GM21381 (cell line): ENCODE data around the gene SLC12A3.
A peak's percentile ranks its signal among the peaks of the same experiment; 100 is the strongest.

ENCODE experiments used
- ATAC-seq: cut with Tn5 transposase; IDR thresholded peaks from one replicate; pipeline ENCODE4 v1.9.1; 2021; ENCODE audit warnings: mild to moderate bottlenecking, moderate library complexity; ENCODE audit not compliant: unreplicated experiment

The SLC12A3 gene

DNA sequence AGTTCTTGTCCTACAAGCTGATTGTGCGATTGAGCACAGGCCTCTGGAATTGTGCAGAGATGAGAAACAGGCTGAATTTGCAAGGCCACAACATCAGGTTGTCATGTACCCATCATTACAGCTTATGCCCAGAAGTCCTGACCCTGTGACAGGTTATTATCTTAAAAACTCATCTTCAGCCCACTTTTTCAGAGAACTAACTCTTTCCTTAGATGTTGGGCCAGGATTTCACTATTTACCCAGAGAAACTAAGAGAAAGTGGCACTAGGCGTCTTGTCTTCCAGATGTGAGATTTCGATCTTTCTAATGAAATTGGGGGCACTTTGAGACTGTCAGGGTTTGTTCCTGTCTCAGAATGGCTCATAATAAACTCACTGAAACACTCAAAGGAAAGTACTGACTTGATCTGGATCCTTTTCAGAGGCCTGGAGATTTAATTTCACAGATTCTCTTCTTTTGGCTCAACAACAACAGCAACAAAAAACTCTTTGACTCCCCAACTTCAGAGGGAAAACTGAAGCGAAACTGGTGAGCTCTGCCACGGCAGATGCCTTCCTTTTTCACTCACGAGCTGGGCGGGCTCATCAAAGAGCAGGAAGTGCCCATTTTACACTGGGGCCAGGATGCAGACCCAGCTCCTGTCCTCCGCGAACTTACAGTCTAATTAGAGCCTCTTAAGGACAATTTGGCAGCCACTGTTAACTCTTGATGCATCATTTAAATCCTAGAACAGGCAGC, 17.7 kb upstream of the SLC12A3 start:
- no peak for ATAC-seq

DNA sequence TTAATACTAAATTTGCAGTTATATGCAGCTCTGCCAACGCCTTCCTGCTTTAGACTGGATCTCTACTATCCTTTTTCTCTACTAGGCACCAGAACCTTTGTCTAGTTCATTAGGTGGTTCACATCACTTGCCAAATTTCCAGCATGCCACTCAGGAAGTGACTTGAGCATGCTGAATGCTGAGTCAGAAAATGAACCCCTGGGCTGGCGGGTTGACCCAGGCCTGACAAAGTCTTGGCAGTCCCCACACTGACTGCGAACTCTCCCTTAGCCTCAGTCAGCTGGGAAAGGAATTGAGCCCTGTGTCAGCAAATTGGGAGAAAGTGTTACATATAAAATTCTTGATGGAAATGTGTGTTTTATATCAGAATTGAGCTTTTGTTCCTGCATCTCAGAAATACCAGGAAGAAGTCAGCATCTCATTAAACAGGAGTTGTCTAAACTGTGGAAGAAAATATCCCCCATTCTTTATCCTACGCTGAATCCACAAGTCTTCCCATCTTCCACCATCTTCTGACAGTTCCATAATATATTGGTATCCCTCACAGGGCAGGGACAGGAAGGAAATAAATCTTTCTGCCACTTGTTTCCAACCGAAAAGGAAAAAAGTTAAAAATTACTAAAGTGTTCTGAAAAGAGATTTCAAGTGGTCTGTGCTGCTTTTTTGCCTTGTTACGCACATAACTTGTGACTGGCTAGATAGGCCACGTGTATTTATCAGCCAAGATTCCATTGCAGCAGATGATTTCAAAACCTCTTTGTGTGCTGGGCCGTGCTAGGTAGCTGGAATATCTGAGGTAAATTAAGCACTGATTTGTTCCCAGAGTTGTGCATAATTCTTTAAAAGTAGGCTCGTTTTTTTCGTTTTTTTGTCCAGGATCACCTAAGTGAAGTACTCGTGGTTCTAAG, 16.7 kb upstream of the SLC12A3 start:
- ATAC-seq, result no peak

DNA sequence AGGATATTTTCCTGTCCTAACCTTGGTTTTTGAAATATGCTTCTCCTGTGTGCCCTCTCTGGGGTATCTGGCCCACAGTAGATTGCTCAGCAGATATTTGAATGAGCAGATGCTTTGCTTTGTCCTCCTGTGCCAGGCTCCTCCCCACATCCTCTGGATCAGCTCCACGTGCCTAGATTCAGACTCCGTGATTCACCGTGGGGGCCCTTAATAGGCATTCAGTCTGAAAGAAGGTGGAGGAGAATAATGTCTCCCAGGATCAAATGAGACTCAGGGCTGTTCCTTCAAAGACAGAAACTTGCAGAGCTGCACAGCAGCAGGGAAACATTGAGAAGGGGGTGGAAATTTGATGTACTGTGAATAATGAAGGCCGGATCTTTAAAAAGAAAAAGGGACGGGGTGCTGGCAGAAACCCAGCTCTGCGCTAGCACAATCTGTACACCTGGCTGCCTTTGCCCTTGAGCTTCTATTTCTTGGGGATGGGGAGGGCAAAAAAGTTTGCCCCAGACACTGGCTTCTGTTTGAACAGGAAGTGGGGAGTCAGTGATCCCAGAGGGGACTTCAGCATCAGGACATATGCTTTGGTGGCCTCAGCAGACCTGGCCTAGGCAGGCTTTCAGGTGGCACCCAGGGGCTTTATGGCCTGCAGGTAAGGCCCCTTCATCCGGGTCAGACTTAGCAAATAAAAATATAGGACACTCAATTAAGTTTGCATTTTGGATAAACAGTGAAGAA, 15.9 kb upstream of the SLC12A3 start:
- ATAC-seq, result no peak

DNA sequence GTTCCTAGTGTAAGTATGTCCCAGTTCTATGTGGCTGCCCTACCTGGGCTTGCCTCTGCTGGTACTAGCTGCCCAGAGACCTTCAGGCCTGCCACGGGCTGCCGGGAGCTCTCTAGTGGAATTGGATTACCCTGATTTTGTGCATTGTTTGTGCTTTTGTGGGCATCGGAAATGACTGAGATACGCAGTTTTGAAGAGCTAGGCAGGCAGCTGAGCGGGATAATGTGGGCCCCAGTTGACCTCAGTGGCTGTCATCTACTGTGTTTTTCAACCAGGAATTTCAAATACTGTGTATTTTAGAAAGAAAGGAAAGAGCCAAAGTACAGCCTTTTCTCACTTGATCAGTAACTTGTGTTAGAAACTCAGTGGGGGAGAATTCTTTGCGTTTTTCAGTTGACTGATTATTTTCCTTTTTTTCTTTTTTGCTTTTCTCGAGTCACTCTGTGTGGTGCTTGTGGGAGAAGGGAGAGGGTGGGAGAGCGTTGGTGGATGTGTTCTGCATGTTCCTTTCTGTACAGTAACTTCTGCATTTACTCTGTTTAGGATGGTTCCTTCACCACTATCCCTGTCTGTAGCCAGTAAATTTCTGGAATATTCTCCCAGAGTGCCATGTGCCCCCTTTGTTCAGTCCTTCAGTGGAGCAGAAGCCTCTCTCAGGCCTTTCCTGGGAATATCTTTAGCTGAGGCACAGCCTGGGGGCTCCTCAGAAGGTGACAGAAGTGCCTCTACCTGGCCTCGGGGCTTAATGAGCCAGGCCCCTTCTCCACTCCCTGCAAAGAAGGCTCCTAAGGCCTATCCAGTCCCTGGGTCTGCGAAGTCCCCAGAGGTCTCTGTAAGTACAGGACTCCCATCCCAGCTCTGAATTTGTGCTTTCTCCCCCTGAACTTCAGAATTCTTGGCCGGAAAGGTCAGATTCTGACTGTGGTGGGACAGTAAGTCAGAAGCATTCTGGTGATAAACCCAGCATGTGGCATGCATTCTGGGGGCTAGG, 15.0 kb upstream of the SLC12A3 start:
- no peak for ATAC-seq

DNA sequence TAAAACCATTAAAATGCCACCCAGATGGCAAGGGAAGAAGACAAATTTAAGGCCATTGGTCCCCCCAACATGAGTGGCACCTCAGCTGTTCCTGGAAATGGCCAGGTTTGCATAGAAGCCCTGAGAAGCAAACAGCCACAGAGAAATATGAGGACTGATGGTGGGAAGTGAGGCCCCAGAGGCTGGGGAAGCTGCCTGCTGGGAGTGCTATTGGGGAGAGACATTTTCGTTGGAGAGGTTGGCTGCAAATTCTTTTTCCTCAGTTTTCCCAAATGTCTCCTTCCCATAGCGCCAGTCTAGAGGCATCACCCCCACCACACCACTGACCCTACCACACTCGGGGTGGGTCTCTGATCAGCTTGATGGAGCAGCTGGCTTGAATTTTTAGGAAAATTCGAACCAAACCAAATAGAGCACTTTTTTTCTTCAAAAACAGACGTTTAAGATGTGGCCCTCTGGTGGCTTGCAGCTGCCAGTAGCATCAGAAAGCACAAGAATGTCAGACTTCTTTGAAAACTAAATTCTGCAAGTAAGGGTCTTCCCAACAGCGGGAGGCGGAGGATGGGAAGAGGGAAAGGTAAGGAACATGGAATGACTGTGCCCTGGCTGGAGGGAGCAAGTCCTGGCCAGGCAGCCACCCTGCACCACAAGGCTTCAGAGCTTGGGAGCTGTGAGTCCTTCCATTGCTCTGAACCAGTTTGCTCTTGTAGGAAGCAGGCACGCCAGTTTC, 13.2 kb upstream of the SLC12A3 start:
- no peak for ATAC-seq

DNA sequence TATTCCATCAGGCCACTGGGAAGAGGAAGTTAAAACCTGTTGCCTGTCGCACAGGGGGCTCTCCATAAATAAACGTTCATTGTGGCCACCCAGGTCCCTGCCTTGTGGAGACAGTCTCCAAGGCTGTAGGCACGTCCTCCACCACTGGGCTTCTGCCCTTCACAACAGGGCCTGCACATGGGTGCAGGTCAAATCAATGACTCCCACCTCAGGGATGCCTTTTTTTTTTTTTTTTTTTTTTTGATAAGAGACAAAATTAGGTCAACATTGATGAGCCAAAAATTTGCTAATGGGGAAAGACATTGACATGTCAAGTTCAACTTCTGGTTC, 12.6 kb upstream of the SLC12A3 start:
- ATAC-seq, result no peak

DNA sequence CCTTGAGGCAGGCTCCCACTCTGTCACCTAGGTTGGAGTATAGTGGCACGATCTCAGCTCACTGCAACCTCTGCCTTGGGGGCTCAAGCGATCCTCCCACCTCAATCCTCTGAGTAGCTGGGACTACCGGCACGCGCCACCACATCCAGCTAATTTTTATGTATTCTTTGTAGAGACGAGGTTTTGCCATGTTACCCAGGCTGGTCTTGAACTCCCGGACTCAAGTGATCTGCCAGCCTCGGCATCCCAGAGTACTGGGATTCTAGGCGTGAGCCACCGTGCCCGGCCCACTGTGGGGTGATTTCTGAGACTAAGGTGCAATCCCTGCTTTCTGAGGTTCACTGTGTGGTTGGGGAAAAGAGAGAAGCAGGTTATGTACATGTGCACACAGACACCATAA, 12.0 kb upstream of the SLC12A3 start:
- ATAC-seq, result no peak

DNA sequence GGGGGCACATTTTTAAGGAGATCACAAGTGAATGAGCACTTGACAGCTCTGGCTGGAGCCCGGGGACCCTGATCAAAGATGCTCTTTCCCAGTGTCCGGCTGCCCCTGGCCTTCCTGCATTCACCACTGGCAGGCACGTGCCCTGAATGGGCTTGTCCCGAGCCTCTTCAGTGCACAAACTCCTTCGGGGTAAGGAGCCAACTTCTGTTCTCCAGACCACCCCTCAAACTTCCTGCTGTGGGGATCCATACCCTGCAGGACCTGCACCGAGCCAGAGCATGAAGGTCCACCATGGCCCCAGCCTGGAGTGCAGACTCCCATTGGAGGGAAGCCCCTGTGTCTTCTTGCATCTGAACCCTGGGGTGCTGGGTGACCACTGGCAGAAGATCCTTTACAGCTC, 9.8 kb upstream of the SLC12A3 start:
- ATAC-seq, result no peak

DNA sequence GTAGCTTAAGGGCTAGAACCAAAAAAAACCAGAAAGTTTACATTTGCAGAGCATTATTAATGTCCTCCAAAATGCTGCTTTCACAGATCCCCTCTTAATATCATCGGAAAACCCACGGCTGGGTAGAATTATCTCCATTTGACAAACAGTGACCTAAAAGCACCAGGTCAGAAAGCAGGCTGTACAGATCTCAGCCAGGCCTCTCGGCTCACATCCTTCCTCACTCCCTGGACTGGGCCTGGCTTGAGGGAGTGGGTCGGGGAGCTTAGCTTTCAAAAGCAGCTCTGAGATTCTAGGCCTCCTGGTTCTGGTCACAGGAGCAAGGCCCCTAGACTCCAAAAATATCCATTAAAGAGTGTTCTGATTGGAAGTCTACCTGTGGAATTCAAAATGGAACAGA, 9.1 kb upstream of the SLC12A3 start:
- ATAC-seq, result no peak

DNA sequence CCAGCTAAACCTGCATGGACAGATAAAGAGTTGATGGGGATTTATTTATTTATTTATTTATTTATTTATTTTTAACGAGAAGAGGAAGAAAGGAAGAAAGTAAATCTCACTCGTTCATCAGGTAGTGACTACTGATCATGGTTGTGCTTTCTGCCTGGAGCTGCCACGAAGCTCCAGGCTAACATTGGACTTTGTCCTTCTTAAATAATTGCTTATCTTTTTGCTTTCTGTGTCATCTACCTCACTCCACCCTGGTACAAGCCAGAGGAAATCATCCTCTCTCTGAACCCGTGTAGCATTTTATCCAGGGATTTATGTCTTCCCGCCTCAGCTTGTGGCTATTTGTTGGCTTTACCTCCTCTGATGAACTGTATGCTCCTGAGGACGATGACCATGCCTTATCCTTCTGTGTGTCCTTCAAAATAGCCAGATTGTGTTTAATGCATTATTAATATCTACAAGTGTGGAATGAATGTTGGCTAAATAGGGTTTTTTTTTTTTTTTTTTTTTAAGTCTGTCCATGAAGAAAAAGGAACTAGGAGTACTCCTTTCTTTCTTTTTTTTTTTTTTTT, 8.0 kb upstream of the SLC12A3 start:
- no peak for ATAC-seq

DNA sequence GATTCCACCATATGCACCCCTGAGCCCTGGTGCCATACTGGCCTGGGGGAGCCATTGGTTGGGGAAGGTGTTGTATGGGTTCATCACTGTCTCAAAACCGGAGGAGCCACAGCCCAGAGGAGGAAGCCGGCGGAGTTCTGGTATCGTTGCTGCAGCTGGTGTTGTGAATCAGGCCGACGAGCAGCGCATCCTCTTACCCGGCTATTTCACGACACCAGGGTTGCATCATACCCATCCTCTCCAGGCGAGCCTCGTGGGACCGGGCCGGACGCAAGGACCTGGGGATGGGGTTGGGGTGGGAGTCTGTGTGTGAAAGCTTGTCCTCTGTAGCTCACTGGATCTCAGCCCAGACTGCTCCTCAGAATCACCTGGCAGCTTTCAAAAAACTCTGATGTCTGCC, 6.6 kb upstream of the SLC12A3 start:
- ATAC-seq, result no peak

DNA sequence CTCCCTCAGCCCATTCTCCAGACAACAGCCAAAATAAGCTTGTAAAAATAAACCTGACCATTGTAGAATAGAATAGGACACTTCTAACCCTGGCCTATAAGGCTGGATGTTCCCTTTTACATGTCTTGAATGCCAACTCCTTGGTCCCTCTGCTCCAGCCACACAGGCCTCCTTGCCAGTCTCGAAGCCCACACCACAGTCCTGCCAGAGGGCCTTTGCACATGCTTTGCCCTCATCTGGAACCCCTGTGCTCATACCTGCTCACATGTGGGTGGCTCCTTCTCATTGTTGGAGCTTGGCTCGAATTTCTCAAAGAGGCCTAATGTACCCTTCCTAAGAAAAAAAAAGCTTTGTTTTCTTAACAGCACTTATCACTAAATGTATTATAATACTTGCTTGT, 5.4 kb upstream of the SLC12A3 start:
- no peak for ATAC-seq

DNA sequence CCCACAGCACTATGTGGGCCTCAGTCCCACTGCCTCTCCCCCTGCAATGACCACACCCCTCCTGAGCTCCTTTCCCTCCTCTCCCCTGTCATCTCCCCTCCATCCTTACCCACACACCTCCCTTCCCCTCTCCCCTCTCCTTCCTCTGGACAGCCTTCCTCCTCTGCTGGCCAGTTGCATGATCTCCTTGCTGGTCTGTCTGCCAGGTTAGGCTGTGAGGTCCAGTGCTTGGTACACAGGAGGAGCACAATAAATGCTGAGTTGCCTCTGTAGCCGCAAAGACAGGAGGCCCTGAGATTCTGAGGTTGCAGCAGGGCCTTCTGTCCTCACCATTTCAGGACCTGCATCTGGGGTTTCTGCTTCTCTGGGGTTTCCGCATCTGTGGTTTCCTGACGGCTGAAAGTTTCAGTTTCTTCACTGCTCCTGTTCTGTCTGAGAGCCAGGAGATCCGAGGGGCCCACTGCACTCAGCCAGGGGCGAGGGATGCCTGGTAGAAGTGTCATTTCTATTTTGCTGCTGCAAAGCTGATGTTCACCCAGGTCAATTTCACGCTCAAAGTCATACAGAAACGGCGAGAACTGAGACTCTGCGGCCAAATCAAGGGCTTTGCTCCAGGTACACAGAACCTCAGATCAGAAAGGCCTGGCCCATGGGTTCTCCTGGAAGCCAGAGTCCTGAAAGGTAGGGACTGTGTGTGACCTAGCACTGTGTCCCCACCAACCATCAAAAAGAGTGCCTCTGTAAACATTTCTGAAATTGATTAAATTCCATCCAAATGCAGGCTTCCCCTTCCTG, 4.6 kb upstream of the SLC12A3 start:
- peak; percentile 83 for ATAC-seq

DNA sequence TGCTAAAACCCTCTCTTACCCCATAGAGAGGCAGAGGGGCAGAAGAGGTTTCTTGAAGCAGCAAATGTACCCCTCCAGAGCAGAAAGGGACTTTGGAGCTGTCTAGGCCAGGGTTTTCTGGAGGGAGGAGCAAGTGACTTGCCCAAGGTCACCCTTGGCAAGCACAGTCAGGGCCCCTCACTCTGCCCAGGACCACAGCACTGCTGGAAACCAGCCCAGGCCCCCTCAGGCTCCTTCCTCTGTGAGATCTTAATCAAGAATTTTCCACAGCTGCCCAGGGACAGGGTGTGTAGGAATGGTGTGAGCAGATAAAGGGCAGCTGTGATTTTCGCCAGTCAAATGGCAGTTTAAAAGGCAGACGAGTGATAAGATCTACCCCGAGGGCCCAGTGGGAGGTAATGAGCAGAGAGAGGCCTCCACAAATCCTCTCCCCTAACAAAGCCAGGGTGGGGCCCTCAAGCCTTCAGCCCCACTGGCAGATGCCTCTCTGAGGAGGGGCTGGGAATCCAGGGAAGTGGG, 3.9 kb upstream of the SLC12A3 start:
- peak; percentile 8 for ATAC-seq

DNA sequence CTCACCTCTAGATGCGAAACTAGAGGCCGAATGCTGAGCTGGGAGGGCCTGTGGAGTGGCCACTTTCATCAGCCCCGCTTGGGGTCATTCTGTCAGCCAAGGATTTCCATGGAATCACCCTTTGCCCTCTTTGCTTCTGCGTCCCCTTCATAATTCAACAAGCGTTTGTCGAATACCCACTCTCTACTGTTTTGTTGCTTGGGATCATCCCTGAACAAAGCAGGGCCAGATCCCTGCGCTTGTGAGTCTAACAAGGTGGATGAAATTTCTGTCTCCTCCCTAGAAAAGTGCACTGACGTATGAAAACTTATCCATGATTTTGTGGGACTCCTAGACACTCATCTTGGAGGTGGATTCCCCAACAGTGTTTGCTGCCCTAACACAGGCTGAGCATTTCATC, 3.3 kb upstream of the SLC12A3 start:
- no peak for ATAC-seq

DNA sequence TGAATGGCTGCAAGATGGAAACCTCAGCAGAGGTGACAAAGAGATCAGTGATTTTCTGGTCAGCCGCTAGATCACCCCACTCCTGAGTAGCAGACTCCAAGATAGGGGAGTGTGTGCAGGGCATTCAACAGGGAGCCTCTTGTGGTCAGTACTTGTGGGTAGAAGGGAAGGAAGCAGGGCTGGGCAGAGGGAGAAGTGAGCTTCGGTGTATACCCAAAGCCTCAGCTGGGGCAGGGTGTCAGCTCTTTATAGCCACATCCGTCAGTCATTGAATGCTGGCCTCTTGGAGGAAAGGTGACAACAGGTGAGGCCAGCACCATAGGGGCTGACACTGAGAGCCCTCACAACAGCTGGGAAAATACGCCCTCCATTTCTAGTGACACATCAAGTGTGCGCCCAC, 2.2 kb upstream of the SLC12A3 start:
- no peak for ATAC-seq

DNA sequence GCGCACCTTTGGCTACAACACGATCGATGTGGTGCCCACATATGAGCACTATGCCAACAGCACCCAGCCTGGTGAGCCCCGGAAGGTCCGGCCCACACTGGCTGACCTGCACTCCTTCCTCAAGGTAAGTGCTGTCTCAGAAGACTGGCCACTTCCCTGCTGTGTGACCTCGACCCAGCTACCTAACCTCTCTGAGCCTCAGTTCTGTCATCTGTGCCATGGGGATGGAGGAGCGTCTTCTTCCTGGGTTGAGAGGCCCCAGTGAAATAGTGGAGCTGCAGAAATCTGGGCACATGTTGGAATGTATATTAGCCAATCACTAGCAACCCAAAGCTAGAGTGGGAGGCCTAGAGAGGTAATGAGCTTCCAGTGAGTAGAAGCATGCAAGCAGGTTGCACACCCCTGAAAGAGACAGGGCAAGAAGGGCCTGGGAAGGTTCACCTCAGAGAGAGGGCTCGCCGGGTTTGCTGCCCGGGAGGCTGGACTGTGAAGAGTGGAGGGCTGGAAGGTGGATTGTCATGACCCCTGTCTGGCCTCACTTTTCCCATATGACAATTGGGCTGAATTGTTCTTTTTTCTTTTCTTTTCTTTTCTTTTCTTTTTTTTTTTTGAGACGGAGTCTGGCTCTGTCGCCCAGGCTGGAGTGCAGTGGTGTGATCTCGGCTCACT, 521 bp downstream of the SLC12A3 start:
- ATAC-seq, result no peak
